ENCODE data around the gene SLC5A3.
A peak's percentile ranks its signal among the peaks of the same experiment; 100 is the strongest.

SLC5A3 gene

GRCh38 chr21:34055615-34056014, 17.8 kb upstream of the SLC5A3 start (continued):
- TF ChIP-seq, protein P1, sequence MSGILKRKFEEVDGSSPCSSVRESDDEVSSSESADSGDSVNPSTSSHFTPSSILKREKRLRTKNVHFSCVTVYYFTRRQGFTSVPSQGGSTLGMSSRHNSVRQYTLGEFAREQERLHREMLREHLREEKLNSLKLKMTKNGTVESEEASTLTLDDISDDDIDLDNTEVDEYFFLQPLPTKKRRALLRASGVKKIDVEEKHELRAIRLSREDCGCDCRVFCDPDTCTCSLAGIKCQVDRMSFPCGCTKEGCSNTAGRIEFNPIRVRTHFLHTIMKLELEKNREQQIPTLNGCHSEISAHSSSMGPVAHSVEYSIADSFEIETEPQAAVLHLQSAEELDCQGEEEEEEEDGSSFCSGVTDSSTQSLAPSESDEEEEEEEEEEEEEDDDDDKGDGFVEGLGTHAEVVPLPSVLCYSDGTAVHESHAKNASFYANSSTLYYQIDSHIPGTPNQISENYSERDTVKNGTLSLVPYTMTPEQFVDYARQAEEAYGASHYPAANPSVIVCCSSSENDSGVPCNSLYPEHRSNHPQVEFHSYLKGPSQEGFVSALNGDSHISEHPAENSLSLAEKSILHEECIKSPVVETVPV (CRISPR knock-in tag; IDR thresholded peaks at IDR 0.05) = no peak

- TF ChIP-seq ZFP3 (CRISPR knock-in tag; IDR thresholded peaks at IDR 0.05) (no peak), PPARA (CRISPR knock-in tag; IDR thresholded peaks at IDR 0.05; ENCODE audit: borderline replicate concordance) (no peak), TCF4 (CRISPR knock-in tag; IDR thresholded peaks at IDR 0.05; ENCODE audit: borderline replicate concordance) (no peak), ZNF8 (CRISPR knock-in tag; IDR thresholded peaks at IDR 0.05) (no peak), BACH2 (CRISPR knock-in tag; IDR thresholded peaks at IDR 0.05; ENCODE audit: borderline replicate concordance) (no peak), ESRRG (CRISPR knock-in tag; IDR thresholded peaks at IDR 0.05) (no peak), ZC3H10 (CRISPR knock-in tag; IDR thresholded peaks at IDR 0.05) (no peak), SNAI2 (CRISPR knock-in tag; IDR thresholded peaks at IDR 0.05) (no peak), ZNF565 (CRISPR knock-in tag; conservative IDR thresholded peaks at IDR 0.05; ENCODE audit: low read depth) (no peak), ZNF70 (CRISPR knock-in tag; IDR thresholded peaks at IDR 0.05) (no peak), GLIS3 (CRISPR knock-in tag; IDR thresholded peaks at IDR 0.05) (no peak), ZFP30 (CRISPR knock-in tag; IDR thresholded peaks at IDR 0.05) (no peak), PATZ1 (CRISPR knock-in tag; IDR thresholded peaks at IDR 0.05; ENCODE audit: borderline replicate concordance) (no peak)
- TF ChIP-seq, protein P2, sequence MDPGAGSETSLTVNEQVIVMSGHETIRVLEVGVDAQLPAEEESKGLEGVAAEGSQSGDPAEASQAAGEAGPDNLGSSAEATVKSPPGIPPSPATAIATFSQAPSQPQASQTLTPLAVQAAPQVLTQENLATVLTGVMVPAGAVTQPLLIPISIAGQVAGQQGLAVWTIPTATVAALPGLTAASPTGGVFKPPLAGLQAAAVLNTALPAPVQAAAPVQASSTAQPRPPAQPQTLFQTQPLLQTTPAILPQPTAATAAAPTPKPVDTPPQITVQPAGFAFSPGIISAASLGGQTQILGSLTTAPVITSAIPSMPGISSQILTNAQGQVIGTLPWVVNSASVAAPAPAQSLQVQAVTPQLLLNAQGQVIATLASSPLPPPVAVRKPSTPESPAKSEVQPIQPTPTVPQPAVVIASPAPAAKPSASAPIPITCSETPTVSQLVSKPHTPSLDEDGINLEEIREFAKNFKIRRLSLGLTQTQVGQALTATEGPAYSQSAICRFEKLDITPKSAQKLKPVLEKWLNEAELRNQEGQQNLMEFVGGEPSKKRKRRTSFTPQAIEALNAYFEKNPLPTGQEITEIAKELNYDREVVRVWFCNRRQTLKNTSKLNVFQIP (CRISPR knock-in tag; IDR thresholded peaks at IDR 0.05; ENCODE audit: borderline replicate concordance, low read depth) = no peak
- TF ChIP-seq, protein P1 (CRISPR knock-in tag; IDR thresholded peaks at IDR 0.05) = no peak
- ATAC-seq = peak; percentile 78
Observed at GRCh38 chr21:34061983-34062382, 11.4 kb upstream of the SLC5A3 start.

- ATAC-seq = no peak
- TF ChIP-seq SNAI2 (CRISPR knock-in tag; IDR thresholded peaks at IDR 0.05) = no peak
- TF ChIP-seq, protein P1 (CRISPR knock-in tag; IDR thresholded peaks at IDR 0.05) = no peak
- TF ChIP-seq ZNF8 (CRISPR knock-in tag; IDR thresholded peaks at IDR 0.05) = no peak
- TF ChIP-seq PATZ1 (CRISPR knock-in tag; IDR thresholded peaks at IDR 0.05; ENCODE audit: borderline replicate concordance) = no peak
Observed at GRCh38 chr21:34065027-34065426, 8.4 kb upstream of the SLC5A3 start.

DNA sequence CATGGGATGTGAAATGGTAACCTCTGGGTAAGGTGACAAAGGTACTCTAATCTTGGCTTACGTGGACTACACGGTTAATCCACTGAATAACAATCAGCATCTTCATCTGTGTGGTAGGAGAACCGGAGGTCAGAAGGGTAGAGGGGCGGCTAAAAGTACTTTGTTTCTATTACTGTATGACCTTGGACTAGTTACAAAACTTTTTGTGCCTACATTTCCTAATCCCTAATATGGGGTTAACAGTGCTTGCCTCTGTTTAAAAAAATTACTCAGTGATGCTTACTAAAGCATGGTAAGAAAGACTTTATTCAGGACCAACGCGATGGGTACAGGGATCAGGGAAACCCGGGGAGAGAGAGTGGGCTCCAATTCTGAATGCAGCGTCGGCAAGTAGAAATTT, 1.7 kb upstream of the SLC5A3 start:
- no peak for TF ChIP-seq ESRRG (CRISPR knock-in tag; IDR thresholded peaks at IDR 0.05)
- no peak for TF ChIP-seq ZFP30 (CRISPR knock-in tag; IDR thresholded peaks at IDR 0.05)
- no peak for TF ChIP-seq TOX (CRISPR knock-in tag; IDR thresholded peaks at IDR 0.05; ENCODE audit: borderline replicate concordance)
- ATAC-seq = no peak
